DND-41 (cell line): ENCODE measurements around the gene CYP2A7.
"Not testable (repeated sequence)": the region's sequence is repeated elsewhere in the genome, so short reads cannot be mapped to it uniquely, and the experiment has no call there.

Experiments used
- ATAC-seq: fragments of 200-7000 bp; cut with Tn5 transposase; 3 replicates; pipeline ENCODE4 v1.9.1; 2021; ENCODE audit warnings: low read depth; ENCODE audit not compliant: insufficient read depth
- DNase-seq: peaks from one replicate; pipeline ENCODE4 v3.0.0-alpha.2; 2020
- H2AFZ ChIP-seq: 2 replicates; pipeline ENCODE4 v1.6.0; 2012; ENCODE audit warnings: low read depth, low read length
- H3K27ac ChIP-seq: 2 replicates; pipeline ENCODE4 v1.5.1; 2012; ENCODE audit warnings: low read length, inconsistent platforms
- H3K27me3 ChIP-seq: fragments of 200-600 bp; sonication (generic); 2 replicates; pipeline ENCODE4 v1.6.0; 2012; ENCODE audit warnings: low read length, mild to moderate bottlenecking, inconsistent platforms; ENCODE audit not compliant: insufficient read depth, poor library complexity
- H3K36me3 ChIP-seq: 2 replicates; pipeline ENCODE4 v1.5.1; 2012; ENCODE audit warnings: low read length, inconsistent platforms; ENCODE audit not compliant: insufficient read depth
- H3K4me1 ChIP-seq: 2 replicates; pipeline ENCODE4 v1.5.1; 2012; ENCODE audit warnings: mild to moderate bottlenecking, low read length; ENCODE audit not compliant: insufficient read depth
- H3K4me2 ChIP-seq: 2 replicates; pipeline ENCODE4 v1.6.0; 2012; ENCODE audit warnings: mild to moderate bottlenecking, moderate library complexity, low read length, inconsistent platforms; ENCODE audit not compliant: insufficient read depth
- H3K4me3 ChIP-seq, 2 experiments: fragments of 200-600 bp in 1 of 2; shearing (Covaris generic) in 1 of 2; 2 replicates each; pipeline ENCODE4 v1.5.1; 2012 to 2016; ENCODE audit warnings: inconsistent platforms in 2 of 2, low read length in 2 of 2, mild to moderate bottlenecking in 2 of 2, low read depth in 1 of 2, moderate library complexity in 1 of 2
- H3K79me2 ChIP-seq: 2 replicates; pipeline ENCODE4 v1.6.0; 2012; ENCODE audit warnings: low read length, inconsistent platforms; ENCODE audit not compliant: insufficient read depth
- H3K9ac ChIP-seq: 2 replicates; pipeline ENCODE4 v1.6.0; 2012; ENCODE audit warnings: low read depth, mild to moderate bottlenecking, inconsistent platforms, low read length, moderate library complexity
- H3K9me3 ChIP-seq: 2 replicates; pipeline ENCODE4 v1.5.1; 2012; ENCODE audit warnings: low read length, moderate library complexity, mild to moderate bottlenecking, inconsistent platforms; ENCODE audit not compliant: insufficient read depth, severe bottlenecking
- H4K20me1 ChIP-seq: 2 replicates; pipeline ENCODE4 v1.6.0; 2012; ENCODE audit warnings: low read length; ENCODE audit not compliant: insufficient read depth
- EZH2 ChIP-seq: IDR thresholded peaks from 3 replicates; pipeline ENCODE4 v1.6.1; 2012; ENCODE audit warnings: borderline replicate concordance, low read depth, mild to moderate bottlenecking, moderate library complexity, low read length, inconsistent platforms; ENCODE audit not compliant: severe bottlenecking
- TF ChIP-seq, protein P1 (sequence below): IDR thresholded peaks from 2 replicates; pipeline ENCODE4 v1.5.1; 2012; ENCODE audit warnings: borderline replicate concordance, low read length, moderate library complexity, mild to moderate bottlenecking; ENCODE audit not compliant: poor library complexity, severe bottlenecking; ENCODE audit errors: extremely low read depth

The CYP2A7 gene

GRCh38 chr19:40831502-40832430 is 50.3 kb downstream of the CYP2A7 start:
- Histone ChIP-seq H3K79me2 (no peaks in the 10 kb centered on the region), H3K4me3 (no peak overlapping the region), H3K4me2 (no peak overlapping the region), H3K9me3 (no peaks in the 10 kb centered on the region), H4K20me1 (no peaks in the 10 kb centered on the region), H3K27me3 (no peaks in the 10 kb centered on the region), H3K9ac (no peak overlapping the region), H2AFZ (no peak overlapping the region), H3K4me1 (no peaks in the 10 kb centered on the region), H3K36me3 (peaks cover 6% of the 10 kb centered on the region; the same call in 1 of the 2 replicates), H3K27ac (no peak overlapping the region)
- no peak for TF ChIP-seq EZH2
- TF ChIP-seq, protein P1, sequence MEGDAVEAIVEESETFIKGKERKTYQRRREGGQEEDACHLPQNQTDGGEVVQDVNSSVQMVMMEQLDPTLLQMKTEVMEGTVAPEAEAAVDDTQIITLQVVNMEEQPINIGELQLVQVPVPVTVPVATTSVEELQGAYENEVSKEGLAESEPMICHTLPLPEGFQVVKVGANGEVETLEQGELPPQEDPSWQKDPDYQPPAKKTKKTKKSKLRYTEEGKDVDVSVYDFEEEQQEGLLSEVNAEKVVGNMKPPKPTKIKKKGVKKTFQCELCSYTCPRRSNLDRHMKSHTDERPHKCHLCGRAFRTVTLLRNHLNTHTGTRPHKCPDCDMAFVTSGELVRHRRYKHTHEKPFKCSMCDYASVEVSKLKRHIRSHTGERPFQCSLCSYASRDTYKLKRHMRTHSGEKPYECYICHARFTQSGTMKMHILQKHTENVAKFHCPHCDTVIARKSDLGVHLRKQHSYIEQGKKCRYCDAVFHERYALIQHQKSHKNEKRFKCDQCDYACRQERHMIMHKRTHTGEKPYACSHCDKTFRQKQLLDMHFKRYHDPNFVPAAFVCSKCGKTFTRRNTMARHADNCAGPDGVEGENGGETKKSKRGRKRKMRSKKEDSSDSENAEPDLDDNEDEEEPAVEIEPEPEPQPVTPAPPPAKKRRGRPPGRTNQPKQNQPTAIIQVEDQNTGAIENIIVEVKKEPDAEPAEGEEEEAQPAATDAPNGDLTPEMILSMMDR = no peak
- ATAC-seq (no peak), DNase-seq (no peak)

- not testable (repeated sequence) for H3K27ac ChIP-seq, H3K79me2 ChIP-seq, H3K4me2 ChIP-seq, H3K36me3 ChIP-seq, DNase-seq, H3K9ac ChIP-seq, H3K27me3 ChIP-seq, H3K4me3 ChIP-seq, H4K20me1 ChIP-seq, ATAC-seq, H3K4me1 ChIP-seq, H3K9me3 ChIP-seq, H2AFZ ChIP-seq
These were observed 51.3 kb downstream of the CYP2A7 start for GRCh38 chr19:40830741-40831140.

DNA sequence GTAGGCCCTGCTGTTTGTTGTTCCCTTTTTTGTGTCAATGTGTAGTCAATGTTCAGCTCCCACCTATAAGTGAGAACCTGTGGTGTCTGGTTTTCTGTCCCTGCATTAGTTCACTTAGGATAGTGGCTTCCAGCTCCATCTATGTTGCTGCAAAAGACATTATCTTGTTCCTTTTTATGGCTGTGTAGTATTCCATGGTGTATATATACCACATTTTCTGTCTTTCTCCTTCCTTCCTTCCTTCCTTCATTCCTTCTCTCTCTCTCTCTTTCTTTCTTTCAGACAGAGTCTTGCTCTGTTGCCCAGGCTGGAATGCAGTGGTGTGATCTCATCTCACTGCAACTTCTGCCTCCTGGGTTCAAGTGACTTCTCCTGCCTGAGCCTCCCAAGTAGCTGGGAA is 52.8 kb downstream of the CYP2A7 start:
- Histone ChIP-seq H3K4me1 (no peaks in the 10 kb centered on the region), H3K27ac (no peak overlapping the region), H3K9ac (no peak overlapping the region), H3K9me3 (no peaks in the 10 kb centered on the region), H3K79me2 (no peaks in the 10 kb centered on the region), H3K27me3 (no peaks in the 10 kb centered on the region), H3K4me3 (no peak overlapping the region), H3K4me2 (no peak overlapping the region), H2AFZ (no peak overlapping the region), H4K20me1 (no peaks in the 10 kb centered on the region), H3K36me3 (peaks cover 8% of the 10 kb centered on the region; the same call in 1 of the 2 replicates)
- no peak for DNase-seq
- no peak for ATAC-seq
- no peak for TF ChIP-seq EZH2
- TF ChIP-seq, protein P1 = no peak

- no peak for ATAC-seq
These were observed 54.4 kb downstream of the CYP2A7 start for GRCh38 chr19:40827386-40828247.

GRCh38 chr19:40826699-40827385 is 55.2 kb downstream of the CYP2A7 start:
- not testable (repeated sequence) for H4K20me1 ChIP-seq, H3K27ac ChIP-seq, H3K9me3 ChIP-seq, H3K4me1 ChIP-seq, H3K4me3 ChIP-seq, H3K36me3 ChIP-seq, H3K4me2 ChIP-seq, H3K27me3 ChIP-seq, DNase-seq, H3K9ac ChIP-seq, H2AFZ ChIP-seq, H3K79me2 ChIP-seq, ATAC-seq

More at GRCh38 chr19:40827386-40828247, 54.4 kb downstream of the CYP2A7 start:
- Histone ChIP-seq H3K36me3 (peaks cover 8% of the 10 kb centered on the region; the same call in 1 of the 2 replicates), H3K4me1 (no peaks in the 10 kb centered on the region), H3K9ac (no peak overlapping the region), H3K9me3 (no peaks in the 10 kb centered on the region), H2AFZ (no peak overlapping the region), H3K4me2 (no peak overlapping the region), H3K4me3 (no peak overlapping the region), H3K27ac (no peak overlapping the region), H3K79me2 (no peaks in the 10 kb centered on the region), H4K20me1 (no peaks in the 10 kb centered on the region), H3K27me3 (no peaks in the 10 kb centered on the region)
- no peak for DNase-seq
- no peak for TF ChIP-seq EZH2
- TF ChIP-seq, protein P1 = no peak
